PC-3 (cell line): ENCODE results near the gene OCA2.

ENCODE experiments used
- EZH2 ChIP-seq: fragments of 300-600 bp; sonication (generic); IDR thresholded peaks from one replicate; pipeline ENCODE4 v1.6.1; 2017; ENCODE audit warnings: antibody characterized with exemption, mild to moderate bottlenecking, low read length; ENCODE audit not compliant: unreplicated experiment
- EZH2phosphoT487 ChIP-seq: fragments of 300-600 bp; sonication (generic); IDR thresholded peaks from 2 replicates; pipeline ENCODE4 v1.6.1; 2018; ENCODE audit warnings: mild to moderate bottlenecking, antibody characterized with exemption, low read length, borderline replicate concordance
- TF ChIP-seq, protein P1 (sequence below): fragments of 300-600 bp; sonication (generic); conservative IDR thresholded peaks from 2 replicates; pipeline ENCODE4 v1.5.1; 2017; ENCODE audit warnings: antibody characterized with exemption, low read depth, mild to moderate bottlenecking, low read length

DNA sequence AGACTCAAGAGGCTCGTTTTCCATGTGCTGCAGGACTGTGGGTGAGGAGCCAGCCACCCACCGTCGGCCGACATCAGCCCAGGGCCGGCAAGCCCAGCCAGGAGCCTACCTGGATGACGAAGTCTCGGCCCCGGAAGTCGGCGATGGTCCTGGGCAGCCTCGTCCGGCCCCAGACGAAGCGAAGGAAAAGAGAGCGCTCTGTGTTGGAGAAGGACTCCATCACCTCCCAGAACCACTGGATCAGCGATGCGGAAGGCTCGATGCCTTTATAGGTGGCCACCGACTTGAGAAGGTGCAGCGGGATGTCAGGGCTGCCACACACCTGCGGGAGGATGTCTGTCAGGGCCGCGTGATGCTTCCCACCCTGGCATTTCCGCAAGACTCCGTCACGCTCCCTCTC, 13.8 kb upstream of the OCA2 start:
- TF ChIP-seq, protein P1, sequence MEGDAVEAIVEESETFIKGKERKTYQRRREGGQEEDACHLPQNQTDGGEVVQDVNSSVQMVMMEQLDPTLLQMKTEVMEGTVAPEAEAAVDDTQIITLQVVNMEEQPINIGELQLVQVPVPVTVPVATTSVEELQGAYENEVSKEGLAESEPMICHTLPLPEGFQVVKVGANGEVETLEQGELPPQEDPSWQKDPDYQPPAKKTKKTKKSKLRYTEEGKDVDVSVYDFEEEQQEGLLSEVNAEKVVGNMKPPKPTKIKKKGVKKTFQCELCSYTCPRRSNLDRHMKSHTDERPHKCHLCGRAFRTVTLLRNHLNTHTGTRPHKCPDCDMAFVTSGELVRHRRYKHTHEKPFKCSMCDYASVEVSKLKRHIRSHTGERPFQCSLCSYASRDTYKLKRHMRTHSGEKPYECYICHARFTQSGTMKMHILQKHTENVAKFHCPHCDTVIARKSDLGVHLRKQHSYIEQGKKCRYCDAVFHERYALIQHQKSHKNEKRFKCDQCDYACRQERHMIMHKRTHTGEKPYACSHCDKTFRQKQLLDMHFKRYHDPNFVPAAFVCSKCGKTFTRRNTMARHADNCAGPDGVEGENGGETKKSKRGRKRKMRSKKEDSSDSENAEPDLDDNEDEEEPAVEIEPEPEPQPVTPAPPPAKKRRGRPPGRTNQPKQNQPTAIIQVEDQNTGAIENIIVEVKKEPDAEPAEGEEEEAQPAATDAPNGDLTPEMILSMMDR = no peak
- TF ChIP-seq EZH2 (no peak), EZH2phosphoT487 (no peak)
